Measurements from ENCODE around the gene STOX2.
"Not testable (repeated sequence)": the region's sequence is repeated elsewhere in the genome, so short reads cannot be mapped to it uniquely, and the experiment has no call there.

DNA sequence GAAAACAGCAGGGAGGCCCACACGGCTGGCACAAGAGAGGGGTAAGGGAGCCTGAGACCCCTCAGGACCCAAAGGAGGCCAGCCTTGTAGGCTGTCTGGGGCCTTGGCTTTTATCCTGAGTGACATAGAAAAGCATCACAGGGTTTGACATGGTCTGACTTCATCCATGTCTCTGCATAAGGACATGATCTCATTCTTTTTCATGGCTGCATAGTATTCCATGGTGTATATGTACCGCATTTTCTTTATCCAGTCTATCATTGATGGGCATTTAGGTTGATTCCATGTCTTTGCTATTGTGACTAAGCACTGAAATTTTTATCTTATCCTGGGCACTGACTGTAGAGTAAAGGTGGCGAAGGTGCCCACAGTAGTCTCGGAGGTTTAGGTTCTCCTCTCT is 146.2 kb downstream of the STOX2 start:
- TF ChIP-seq, protein P1, sequence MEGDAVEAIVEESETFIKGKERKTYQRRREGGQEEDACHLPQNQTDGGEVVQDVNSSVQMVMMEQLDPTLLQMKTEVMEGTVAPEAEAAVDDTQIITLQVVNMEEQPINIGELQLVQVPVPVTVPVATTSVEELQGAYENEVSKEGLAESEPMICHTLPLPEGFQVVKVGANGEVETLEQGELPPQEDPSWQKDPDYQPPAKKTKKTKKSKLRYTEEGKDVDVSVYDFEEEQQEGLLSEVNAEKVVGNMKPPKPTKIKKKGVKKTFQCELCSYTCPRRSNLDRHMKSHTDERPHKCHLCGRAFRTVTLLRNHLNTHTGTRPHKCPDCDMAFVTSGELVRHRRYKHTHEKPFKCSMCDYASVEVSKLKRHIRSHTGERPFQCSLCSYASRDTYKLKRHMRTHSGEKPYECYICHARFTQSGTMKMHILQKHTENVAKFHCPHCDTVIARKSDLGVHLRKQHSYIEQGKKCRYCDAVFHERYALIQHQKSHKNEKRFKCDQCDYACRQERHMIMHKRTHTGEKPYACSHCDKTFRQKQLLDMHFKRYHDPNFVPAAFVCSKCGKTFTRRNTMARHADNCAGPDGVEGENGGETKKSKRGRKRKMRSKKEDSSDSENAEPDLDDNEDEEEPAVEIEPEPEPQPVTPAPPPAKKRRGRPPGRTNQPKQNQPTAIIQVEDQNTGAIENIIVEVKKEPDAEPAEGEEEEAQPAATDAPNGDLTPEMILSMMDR (IDR thresholded peaks at IDR 0.05; ENCODE audit: poor library complexity, severe bottlenecking) = not testable (repeated sequence)
- TF ChIP-seq POLR2AphosphoS5 (IDR thresholded peaks at IDR 0.05); EP300 (conservative IDR thresholded peaks at IDR 0.05; ENCODE audit: poor library complexity, severe bottlenecking); EZH2 (IDR thresholded peaks at IDR 0.05; ENCODE audit: borderline replicate concordance, insufficient read depth, low read length, poor library complexity, severe bottlenecking); RAD21 (conservative IDR thresholded peaks at IDR 0.05); TAF1 (IDR thresholded peaks at IDR 0.05; ENCODE audit: low read depth); MXI1 (conservative IDR thresholded peaks at IDR 0.05; ENCODE audit: poor library complexity, severe bottlenecking): not testable (repeated sequence)
- TF ChIP-seq, protein P2, sequence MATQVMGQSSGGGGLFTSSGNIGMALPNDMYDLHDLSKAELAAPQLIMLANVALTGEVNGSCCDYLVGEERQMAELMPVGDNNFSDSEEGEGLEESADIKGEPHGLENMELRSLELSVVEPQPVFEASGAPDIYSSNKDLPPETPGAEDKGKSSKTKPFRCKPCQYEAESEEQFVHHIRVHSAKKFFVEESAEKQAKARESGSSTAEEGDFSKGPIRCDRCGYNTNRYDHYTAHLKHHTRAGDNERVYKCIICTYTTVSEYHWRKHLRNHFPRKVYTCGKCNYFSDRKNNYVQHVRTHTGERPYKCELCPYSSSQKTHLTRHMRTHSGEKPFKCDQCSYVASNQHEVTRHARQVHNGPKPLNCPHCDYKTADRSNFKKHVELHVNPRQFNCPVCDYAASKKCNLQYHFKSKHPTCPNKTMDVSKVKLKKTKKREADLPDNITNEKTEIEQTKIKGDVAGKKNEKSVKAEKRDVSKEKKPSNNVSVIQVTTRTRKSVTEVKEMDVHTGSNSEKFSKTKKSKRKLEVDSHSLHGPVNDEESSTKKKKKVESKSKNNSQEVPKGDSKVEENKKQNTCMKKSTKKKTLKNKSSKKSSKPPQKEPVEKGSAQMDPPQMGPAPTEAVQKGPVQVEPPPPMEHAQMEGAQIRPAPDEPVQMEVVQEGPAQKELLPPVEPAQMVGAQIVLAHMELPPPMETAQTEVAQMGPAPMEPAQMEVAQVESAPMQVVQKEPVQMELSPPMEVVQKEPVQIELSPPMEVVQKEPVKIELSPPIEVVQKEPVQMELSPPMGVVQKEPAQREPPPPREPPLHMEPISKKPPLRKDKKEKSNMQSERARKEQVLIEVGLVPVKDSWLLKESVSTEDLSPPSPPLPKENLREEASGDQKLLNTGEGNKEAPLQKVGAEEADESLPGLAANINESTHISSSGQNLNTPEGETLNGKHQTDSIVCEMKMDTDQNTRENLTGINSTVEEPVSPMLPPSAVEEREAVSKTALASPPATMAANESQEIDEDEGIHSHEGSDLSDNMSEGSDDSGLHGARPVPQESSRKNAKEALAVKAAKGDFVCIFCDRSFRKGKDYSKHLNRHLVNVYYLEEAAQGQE (IDR thresholded peaks at IDR 0.05; ENCODE audit: borderline replicate concordance) = not testable (repeated sequence)

Data from neural cell (in vitro differentiated cells).